Measurements from ENCODE around the gene KLF15. TPM values are rescaled to one million over a fixed set of nuclear protein-coding genes. Genes with fewer than 3 reads are reported as not detected.

KLF15 gene
- total and polyA plus RNA-seq, 2 experiments from 2014 or later: 3.5 to 19.8 TPM

DNA sequence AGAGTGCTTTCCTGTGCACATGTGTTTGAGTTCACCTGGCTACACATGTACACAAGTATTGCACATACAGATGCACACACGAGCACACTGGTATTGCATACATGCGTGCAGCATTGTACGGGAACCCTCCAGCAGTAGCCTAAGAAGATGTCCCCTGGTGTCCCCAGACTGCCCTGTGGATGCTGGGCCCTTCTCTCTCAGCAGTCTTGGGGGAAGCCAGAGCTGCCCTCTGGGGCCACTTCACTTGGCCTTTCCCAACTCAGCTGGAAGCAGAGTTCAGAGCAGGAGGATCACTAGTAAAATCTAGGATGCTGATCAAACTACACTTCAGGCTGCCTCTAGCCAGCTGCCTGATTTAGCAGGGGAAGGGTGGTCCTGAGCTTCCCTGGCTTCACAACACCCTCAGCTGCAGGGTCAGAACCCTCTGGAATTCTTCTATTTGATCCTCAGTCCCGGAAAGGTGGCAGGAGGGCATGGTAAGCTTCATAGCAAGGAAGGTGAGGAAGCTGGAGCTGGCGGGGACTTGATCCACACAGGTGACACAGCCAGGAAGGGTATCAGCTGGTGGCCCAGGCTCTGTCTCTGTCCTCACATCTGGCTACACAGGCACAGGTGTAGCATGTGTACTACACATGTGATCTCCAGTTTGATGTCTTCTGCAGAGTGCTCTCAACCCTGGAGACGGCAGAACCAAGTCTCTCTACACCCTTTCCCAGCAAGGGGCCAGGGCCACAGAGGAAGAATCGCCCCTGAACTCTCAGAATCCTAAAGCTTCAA is 36.5 kb downstream of the KLF15 start (continued):
- TF ChIP-seq, protein P1, sequence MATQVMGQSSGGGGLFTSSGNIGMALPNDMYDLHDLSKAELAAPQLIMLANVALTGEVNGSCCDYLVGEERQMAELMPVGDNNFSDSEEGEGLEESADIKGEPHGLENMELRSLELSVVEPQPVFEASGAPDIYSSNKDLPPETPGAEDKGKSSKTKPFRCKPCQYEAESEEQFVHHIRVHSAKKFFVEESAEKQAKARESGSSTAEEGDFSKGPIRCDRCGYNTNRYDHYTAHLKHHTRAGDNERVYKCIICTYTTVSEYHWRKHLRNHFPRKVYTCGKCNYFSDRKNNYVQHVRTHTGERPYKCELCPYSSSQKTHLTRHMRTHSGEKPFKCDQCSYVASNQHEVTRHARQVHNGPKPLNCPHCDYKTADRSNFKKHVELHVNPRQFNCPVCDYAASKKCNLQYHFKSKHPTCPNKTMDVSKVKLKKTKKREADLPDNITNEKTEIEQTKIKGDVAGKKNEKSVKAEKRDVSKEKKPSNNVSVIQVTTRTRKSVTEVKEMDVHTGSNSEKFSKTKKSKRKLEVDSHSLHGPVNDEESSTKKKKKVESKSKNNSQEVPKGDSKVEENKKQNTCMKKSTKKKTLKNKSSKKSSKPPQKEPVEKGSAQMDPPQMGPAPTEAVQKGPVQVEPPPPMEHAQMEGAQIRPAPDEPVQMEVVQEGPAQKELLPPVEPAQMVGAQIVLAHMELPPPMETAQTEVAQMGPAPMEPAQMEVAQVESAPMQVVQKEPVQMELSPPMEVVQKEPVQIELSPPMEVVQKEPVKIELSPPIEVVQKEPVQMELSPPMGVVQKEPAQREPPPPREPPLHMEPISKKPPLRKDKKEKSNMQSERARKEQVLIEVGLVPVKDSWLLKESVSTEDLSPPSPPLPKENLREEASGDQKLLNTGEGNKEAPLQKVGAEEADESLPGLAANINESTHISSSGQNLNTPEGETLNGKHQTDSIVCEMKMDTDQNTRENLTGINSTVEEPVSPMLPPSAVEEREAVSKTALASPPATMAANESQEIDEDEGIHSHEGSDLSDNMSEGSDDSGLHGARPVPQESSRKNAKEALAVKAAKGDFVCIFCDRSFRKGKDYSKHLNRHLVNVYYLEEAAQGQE (IDR thresholded peaks at IDR 0.05; ENCODE audit: unreplicated experiment): no peak
- TF ChIP-seq POLR2AphosphoS5 (IDR thresholded peaks at IDR 0.05; ENCODE audit: low read depth) (no peak), CREB1 (CRISPR knock-in tag; IDR thresholded peaks at IDR 0.05; ENCODE audit: low read depth) (no peak)

DNA sequence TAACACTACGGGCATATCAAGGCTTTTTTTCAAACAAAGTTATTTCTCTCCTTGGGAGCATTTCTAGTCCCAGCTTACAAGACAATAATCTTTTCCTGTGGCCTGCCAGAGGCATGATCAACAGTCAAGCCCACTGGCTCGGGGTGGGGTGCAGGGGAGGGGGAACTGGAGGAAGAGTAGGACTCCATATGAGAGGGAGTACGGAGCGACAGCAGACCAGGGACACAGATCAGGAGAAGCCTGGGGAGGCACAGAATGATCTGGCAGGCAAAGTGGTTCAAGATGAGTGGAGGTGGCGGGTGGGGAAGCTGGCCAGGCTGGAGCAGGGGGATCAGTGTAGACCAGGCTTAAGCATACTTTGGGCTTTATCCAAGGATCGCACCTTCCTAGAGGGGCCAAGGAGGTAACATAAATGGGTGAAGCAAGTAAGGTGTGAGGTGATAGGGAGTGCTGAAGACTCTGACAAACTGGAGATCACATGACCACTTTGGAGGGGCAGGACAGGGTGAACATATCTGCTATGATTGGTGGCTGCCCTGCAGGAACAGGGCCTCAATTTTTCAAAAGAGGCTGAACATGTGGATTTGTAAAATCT is 37.4 kb downstream of the KLF15 start:
- H3K4me2 ChIP-seq: no peak overlapping the region
- DNase-seq (ENCODE audit: low spot score) (no peak), ATAC-seq (no peak)
- H3K4me1 ChIP-seq (ENCODE audit: insufficient read depth): peaks cover 5% of the 10 kb centered on the region
- H3K36me3 ChIP-seq (ENCODE audit: insufficient read depth): no peaks in the 10 kb centered on the region
- H2AFZ ChIP-seq: no peak overlapping the region
- no peaks in the 10 kb centered on the region for H3K36me3 Mint-ChIP-seq (ENCODE audit: low read depth)
- H3K4me1 Mint-ChIP-seq: peaks cover 12% of the 10 kb centered on the region
- H3K27ac ChIP-seq (ENCODE audit: low read depth): no peak overlapping the region
- no peaks in the 10 kb centered on the region for H3K27me3 ChIP-seq (ENCODE audit: insufficient read depth)
- H3K27me3 Mint-ChIP-seq (ENCODE audit: insufficient read depth, low read depth, poor library complexity): peaks cover 3% of the 10 kb centered on the region
- H3K4me3 Mint-ChIP-seq: no peak overlapping the region
- H3F3A ChIP-seq (replicated peaks; ENCODE audit: low read depth): no peaks in the 10 kb centered on the region
- no peak overlapping the region for H3K27ac Mint-ChIP-seq
- H3K9me3 Mint-ChIP-seq: no peaks in the 10 kb centered on the region; the same call in 2 of the 3 replicates
- H4K20me1 ChIP-seq (replicated peaks; ENCODE audit: insufficient read depth): no peaks in the 10 kb centered on the region
- H3K9me2 ChIP-seq (ENCODE audit: insufficient read depth): 0 out of 2 replicates have a peak, but pooled peaks cover 2% of the 10 kb centered on the region
- H3K79me2 ChIP-seq (replicated peaks; ENCODE audit: insufficient read depth): no peaks in the 10 kb centered on the region
- no peak overlapping the region for H3K4me3 ChIP-seq
- no peak for TF ChIP-seq EZH2 (IDR thresholded peaks at IDR 0.05; ENCODE audit: low read depth, unreplicated experiment)
- TF ChIP-seq, protein P1 (IDR thresholded peaks at IDR 0.05; ENCODE audit: unreplicated experiment): no peak
- TF ChIP-seq ZNF331 (CRISPR knock-in tag; IDR thresholded peaks at IDR 0.05; ENCODE audit: low read depth): no peak
- no peak for TF ChIP-seq JUNB (IDR thresholded peaks at IDR 0.05; ENCODE audit: unreplicated experiment)
- no peak for TF ChIP-seq EZH2phosphoT487 (IDR thresholded peaks at IDR 0.05; ENCODE audit: unreplicated experiment)
- TF ChIP-seq, protein P2, sequence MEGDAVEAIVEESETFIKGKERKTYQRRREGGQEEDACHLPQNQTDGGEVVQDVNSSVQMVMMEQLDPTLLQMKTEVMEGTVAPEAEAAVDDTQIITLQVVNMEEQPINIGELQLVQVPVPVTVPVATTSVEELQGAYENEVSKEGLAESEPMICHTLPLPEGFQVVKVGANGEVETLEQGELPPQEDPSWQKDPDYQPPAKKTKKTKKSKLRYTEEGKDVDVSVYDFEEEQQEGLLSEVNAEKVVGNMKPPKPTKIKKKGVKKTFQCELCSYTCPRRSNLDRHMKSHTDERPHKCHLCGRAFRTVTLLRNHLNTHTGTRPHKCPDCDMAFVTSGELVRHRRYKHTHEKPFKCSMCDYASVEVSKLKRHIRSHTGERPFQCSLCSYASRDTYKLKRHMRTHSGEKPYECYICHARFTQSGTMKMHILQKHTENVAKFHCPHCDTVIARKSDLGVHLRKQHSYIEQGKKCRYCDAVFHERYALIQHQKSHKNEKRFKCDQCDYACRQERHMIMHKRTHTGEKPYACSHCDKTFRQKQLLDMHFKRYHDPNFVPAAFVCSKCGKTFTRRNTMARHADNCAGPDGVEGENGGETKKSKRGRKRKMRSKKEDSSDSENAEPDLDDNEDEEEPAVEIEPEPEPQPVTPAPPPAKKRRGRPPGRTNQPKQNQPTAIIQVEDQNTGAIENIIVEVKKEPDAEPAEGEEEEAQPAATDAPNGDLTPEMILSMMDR (conservative IDR thresholded peaks at IDR 0.05; ENCODE audit: low read depth in 2 of 2): no peak
- TF ChIP-seq NANOG (IDR thresholded peaks at IDR 0.05; ENCODE audit: borderline replicate concordance): no peak
- no peak for TF ChIP-seq CREB1 (CRISPR knock-in tag; IDR thresholded peaks at IDR 0.05; ENCODE audit: low read depth)
- no peak for TF ChIP-seq POLR2AphosphoS5 (IDR thresholded peaks at IDR 0.05; ENCODE audit: low read depth)
- no peak for TF ChIP-seq ZNF114 (CRISPR knock-in tag; IDR thresholded peaks at IDR 0.05)
- TF ChIP-seq, protein P3, sequence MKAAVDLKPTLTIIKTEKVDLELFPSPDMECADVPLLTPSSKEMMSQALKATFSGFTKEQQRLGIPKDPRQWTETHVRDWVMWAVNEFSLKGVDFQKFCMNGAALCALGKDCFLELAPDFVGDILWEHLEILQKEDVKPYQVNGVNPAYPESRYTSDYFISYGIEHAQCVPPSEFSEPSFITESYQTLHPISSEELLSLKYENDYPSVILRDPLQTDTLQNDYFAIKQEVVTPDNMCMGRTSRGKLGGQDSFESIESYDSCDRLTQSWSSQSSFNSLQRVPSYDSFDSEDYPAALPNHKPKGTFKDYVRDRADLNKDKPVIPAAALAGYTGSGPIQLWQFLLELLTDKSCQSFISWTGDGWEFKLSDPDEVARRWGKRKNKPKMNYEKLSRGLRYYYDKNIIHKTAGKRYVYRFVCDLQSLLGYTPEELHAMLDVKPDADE (IDR thresholded peaks at IDR 0.05): no peak
- no peak for TF ChIP-seq STAT1 (IDR thresholded peaks at IDR 0.05; ENCODE audit: unreplicated experiment)
